GM10847 (cell line): ENCODE data around the gene GCA.

Source experiments
- POLR2A ChIP-seq: IDR thresholded peaks from 2 replicates; pipeline ENCODE4 v1.6.1; 2011; ENCODE audit not compliant: insufficient read length; ENCODE audit errors: extremely low read depth

The GCA gene

DNA sequence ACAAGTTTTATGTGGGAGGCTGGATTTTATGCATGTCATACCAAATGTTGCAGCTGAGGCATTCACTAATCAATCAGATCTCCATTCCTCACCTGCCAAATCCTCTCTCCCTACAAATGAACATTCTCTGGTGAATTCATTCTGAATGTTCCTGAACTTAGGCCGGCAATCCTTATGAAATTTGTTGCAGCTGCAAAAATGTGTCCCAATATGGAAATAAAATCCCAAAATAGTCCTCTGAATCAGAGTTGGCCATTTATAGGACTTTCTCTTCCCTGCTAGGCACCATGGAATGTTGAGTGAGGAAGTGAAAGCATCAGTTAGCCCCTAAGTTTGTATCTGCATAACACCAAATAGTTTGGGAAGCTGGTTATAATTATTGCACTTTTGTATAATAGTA, 25.6 kb downstream of the GCA start:
- no peak for TF ChIP-seq POLR2A

DNA sequence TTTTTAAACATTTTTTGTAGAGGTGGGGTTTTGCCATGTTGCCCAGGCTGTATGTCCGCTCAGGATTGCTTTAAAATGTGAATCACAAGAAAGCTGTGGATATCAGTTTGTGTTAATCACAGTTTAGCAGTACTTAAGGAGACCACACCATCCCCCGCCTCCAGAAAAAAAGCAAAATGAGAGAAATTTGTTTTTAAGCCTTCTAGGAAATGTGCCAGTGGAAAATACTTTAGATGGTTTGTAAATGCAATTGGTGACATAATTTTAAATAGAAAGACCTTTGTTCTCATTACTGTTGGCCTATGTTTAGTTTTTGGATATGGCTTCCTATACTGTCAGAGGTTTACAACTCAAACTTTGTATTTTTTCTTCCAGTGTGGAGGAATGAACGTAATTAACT, 27.0 kb downstream of the GCA start:
- no peak for TF ChIP-seq POLR2A

DNA sequence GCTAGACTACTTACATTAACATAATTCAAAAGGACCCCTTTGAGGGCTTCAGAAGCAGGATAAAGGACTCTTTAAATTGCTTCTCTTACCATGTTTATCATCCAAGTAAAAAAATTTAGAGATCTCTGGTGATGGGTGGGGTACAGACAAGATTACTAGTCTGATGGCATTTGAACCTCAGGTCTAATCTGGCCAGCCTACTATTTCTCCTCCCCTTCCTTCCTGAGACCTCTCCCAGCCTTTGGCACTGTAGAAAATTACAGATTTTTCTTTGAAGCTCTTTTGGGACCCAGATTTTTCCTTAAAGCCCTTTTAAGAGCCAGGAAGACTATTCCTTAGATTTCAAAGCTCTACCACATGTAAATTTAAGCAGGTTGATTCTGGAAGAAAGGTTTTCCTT, 28.9 kb downstream of the GCA start:
- no peak for TF ChIP-seq POLR2A

DNA sequence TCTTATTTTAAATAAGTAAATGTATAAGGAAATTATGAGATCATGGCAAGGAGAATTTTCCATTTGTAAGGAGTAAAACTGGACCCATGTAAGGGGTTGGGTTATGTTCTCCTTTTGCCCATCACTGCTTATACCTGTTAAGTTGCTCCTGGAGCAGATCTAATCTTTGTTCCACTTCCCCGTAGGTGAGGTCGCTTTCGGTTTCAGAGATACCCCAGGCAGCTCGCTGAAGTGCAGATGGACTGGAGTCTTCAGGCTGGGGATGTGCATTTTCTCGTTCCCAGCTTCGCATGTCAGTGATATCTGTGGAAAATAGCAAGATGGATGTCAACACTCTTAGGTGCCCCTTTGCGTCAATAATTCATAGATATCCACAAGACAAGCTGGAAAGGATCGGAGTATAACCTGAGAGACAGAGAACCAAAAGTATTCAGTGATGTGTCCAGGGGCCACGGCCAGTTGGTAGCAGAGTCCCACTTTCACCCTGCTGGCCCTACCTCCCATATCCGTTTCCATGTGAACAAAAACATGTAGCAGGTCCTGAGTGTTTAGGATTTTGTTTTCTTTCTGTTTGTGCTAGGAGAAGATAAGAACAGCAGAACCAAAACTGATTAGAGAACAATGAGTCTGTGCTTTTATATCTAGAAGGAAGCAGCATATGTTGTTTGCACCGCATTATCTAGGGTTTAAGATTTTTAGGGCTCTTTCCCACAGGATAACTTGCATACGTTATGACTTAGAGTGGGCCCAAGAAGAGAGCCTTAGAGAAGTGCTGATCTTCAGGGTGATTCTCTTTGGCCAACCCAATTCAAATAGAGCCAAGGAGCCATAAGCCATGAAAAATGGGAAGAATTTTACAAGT, 36.0 kb downstream of the GCA start:
- TF ChIP-seq POLR2A: no peak

DNA sequence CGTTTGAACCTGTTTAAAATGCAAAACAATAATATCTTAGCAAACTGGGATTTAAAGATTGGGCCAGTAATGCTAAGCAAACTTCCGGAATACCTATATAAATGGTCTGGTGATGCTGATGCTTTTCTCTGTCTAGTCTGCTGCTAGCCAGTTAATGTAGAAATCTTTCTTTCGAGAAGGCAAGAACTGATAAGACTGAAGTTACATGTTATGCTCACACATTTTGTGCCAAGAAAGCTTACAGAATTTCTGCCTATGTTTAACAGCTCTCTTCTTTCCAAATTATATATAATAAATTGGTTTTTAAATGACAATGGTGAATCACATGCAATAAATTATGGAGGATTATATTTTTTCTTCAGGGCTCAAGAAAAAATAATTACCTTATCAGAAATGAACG, 37.9 kb downstream of the GCA start:
- no peak for TF ChIP-seq POLR2A

DNA sequence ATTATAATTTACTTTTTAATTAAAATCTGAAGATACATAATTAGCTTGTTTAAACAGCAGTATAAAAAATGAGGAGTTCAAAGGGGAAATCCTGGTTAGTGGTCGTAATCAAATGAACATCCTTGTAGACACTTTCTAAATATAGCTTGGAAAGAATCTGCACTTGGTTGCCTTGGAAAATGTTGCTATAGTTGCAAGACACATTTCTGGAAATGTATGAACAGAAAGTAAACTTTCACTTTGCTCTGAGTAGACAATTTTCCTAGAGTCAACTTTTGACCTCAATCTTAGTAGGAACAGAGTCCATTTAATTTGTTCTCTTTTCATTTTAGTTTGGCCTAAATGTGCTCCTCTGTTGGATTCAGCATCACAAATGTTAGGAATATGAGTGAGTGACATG, 38.3 kb downstream of the GCA start:
- TF ChIP-seq POLR2A: no peak

DNA sequence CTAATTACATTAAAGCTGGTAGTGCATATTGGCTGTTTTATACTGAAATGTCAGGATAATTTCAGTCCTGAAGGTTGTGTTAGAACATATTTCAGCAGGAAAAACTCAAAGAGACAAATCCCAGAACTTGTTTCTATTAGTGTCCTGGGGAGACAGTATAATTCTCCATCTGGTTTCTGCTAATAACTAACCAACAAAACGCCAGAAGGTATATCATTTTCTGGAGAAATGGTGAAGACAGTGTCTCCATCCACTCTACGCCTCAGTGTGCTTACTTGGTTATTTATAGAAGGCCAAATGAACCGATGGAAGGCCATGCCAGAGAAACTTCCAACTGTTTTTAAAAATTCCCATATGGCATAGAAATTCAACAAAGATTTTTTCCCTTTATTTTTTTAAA, 41.6 kb downstream of the GCA start:
- no peak for TF ChIP-seq POLR2A

DNA sequence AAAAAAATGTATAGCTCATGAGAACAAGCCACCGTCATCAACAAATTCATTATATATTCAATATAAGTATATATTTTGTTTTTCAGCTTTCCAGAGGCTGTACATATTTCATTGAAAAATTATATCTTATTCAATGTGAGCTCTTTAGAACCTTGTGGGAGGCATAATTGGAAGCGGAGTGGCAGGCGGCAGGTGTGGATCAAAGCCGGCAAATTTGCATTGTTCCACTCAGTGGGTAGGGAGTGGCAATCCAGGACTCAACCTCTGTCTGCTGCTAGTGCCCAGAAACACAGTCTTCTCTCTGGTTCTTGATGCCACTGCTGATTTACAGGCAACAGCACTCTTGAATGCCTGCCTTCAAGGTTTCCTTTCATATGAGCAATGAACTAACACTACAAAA, 46.9 kb downstream of the GCA start:
- no peak for TF ChIP-seq POLR2A

DNA sequence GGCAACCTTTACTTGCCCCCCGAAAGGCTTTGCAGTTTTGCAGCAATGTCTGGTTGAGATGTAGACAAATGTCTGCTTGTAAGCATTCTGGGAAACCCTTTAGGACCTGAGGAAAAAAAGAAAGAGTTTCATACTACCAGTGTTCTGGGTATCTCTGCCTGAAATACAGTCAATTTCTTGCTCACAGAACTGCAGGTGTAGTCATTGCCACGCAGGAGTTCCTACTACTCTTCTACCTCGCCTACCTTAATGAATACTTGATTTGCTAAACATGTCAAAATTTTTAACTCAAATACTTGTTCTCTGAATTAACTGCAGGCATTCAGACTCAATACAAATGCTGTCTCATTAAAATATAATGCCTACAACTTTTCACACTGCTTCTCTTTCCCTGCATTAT, 56.4 kb downstream of the GCA start:
- no peak for TF ChIP-seq POLR2A

DNA sequence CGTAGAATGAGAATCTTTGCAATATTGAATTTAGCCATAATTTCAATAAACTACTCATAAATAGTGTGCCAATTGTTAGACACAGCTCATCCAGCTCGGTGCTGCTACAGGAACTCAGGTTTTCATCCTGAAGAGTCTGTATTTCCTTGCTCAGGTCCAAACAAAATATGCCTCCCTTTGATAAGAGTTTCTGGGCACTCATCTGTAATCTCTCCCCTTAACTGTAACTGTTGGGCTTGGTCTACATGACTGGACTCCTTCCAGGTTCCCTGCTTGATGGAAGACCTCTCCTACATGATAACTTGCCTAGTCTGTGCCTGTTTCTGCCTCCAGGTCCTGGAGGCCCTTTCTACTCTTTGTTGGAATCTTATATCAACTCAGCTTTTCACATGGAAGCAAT, 57.9 kb downstream of the GCA start:
- TF ChIP-seq POLR2A: no peak

DNA sequence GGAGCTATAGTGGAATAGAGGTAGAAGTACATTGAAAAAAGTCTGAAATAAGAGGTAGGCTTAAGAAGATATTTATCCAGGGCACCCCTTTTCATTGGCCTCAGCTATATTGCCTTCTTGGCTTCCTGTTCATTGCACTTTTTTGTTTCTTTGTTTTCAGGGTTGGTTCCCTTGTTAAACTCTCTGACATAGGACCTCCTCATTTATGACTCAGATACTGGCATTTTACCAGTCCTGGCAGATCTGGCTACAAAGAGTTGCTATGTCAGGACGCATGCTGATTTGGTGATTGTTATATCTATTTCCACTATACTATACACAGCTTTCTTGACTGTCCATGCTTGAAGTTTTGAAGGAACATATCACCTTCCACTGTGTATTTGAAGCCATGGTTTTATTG, 60.0 kb downstream of the GCA start:
- no peak for TF ChIP-seq POLR2A
